ENCODE measurements around the gene EPN3. TPM values are rescaled to one million over a fixed set of nuclear protein-coding genes. Genes with fewer than 3 reads are reported as not detected.

The EPN3 gene
- polyA plus RNA-seq, 1 of the 3 experiments (the other 2 are of a cell fraction), result 0.05 TPM

- Histone ChIP-seq H3K27me3 (ENCODE audit: insufficient read depth) (peaks cover 16% of the 10 kb centered on the region), H3K27ac (ENCODE audit: low read depth in 2 of 2, low read length in 1 of 2) (peak overlapping the region in 1 of 2 experiments; percentile 20; a peak in 1 of 4 replicates), H3K79me2 (ENCODE audit: insufficient read depth) (no peaks in the 10 kb centered on the region), H2AFZ (ENCODE audit: low read depth) (no peak overlapping the region), H3K4me2 (no peak overlapping the region), H3K4me1 (ENCODE audit: control insufficient read depth in 1 of 2, insufficient read depth in 2 of 2, low read depth in 1 of 2, low read length in 1 of 2) (peaks cover 0 to 45% of the 10 kb centered on the region in 2 experiments; a peak in 1 of 4 replicates), H3K9me3 (no peaks in the 10 kb centered on the region), H3K9me2 (no peaks in the 10 kb centered on the region), H3K9ac (no peak overlapping the region), H4K20me1 (ENCODE audit: insufficient read depth) (no peaks in the 10 kb centered on the region), H3F3A (replicated peaks; ENCODE audit: insufficient read depth) (no peaks in the 10 kb centered on the region), H3K4me3 (ENCODE audit: low read depth in 2 of 2, low read length in 1 of 2) (no peak overlapping the region), H3K36me3 (replicated peaks in 1 of 2; ENCODE audit: control insufficient read depth in 1 of 2, insufficient read depth in 2 of 2, low read length in 1 of 2) (no peaks in the 10 kb centered on the region)
- ChIA-PET CTCF (interaction anchor here (1.3 to 12.9 kb wide), 7 partner anchors 11 to 40 kb away, joined by 4 to 163 read pairs (median 7); partner anchors contain the start of gene CACNA1G), POLR2A (no interaction called here)
- 84% methylated on average over 9 of the region's 9 CpGs for WGBS (ENCODE audit: low lambda C conversion rate)
- no peak for DNase-seq
- no peak for TF ChIP-seq GATA2 (CRISPR knock-in tag; IDR thresholded peaks at IDR 0.05)
- no peak for TF ChIP-seq USF2 (IDR thresholded peaks at IDR 0.05; ENCODE audit: borderline replicate concordance, low read depth, low read length)
These were observed 54.1 kb downstream of the EPN3 start for GRCh38 chr17:50586421-50587247.

- TF ChIP-seq CTCF (IDR thresholded peaks at IDR 0.05) (no peak), YY1 (IDR thresholded peaks at IDR 0.05; ENCODE audit: low read depth) (no peak), RFX5 (IDR thresholded peaks at IDR 0.05; ENCODE audit: low read length) (no peak), CHD2 (IDR thresholded peaks at IDR 0.05; ENCODE audit: low read length, partially characterized antibody) (no peak), FOSL2 (IDR thresholded peaks at IDR 0.05; ENCODE audit: borderline replicate concordance, low read depth) (no peak), RAD21 (IDR thresholded peaks at IDR 0.05; ENCODE audit: low read length) (no peak), JUND (IDR thresholded peaks at IDR 0.05) (no peak), SIN3A (IDR thresholded peaks at IDR 0.05; ENCODE audit: borderline replicate concordance, low read depth, low read length) (no peak), GATA2 (CRISPR knock-in tag; IDR thresholded peaks at IDR 0.05) (no peak), ELF1 (IDR thresholded peaks at IDR 0.05) (no peak), SMC3 (IDR thresholded peaks at IDR 0.05; ENCODE audit: low read depth, low read length) (no peak), USF2 (IDR thresholded peaks at IDR 0.05; ENCODE audit: borderline replicate concordance, low read depth, low read length) (no peak)
- Histone ChIP-seq H4K20me1 (ENCODE audit: insufficient read depth) (no peaks in the 10 kb centered on the region), H3K4me3 (ENCODE audit: low read depth in 2 of 2, low read length in 1 of 2) (no peak overlapping the region), H3K4me1 (ENCODE audit: control insufficient read depth in 1 of 2, insufficient read depth in 2 of 2, low read depth in 1 of 2, low read length in 1 of 2) (peaks cover 0 to 52% of the 10 kb centered on the region in 2 experiments; a peak in 1 of 4 replicates), H3K4me2 (no peak overlapping the region), H3K27ac (ENCODE audit: low read depth in 2 of 2, low read length in 1 of 2) (no peak overlapping the region), H3F3A (replicated peaks; ENCODE audit: insufficient read depth) (no peaks in the 10 kb centered on the region), H3K27me3 (ENCODE audit: insufficient read depth) (peaks cover 16% of the 10 kb centered on the region), H2AFZ (ENCODE audit: low read depth) (no peak overlapping the region), H3K9me2 (no peaks in the 10 kb centered on the region), H3K79me2 (ENCODE audit: insufficient read depth) (no peaks in the 10 kb centered on the region), H3K9me3 (no peaks in the 10 kb centered on the region), H3K9ac (no peak overlapping the region), H3K36me3 (replicated peaks in 1 of 2; ENCODE audit: control insufficient read depth in 1 of 2, insufficient read depth in 2 of 2, low read length in 1 of 2) (no peaks in the 10 kb centered on the region)
- DNase-seq, result no peak
- ChIA-PET CTCF (interaction anchor here (0.6 to 12.9 kb wide), 7 partner anchors 10 to 105 kb away, joined by 3 to 163 read pairs (median 3); no protein-coding TSS in a partner anchor), POLR2A (no interaction called here)
- 84% methylated on average over 9 of the region's 9 CpGs for WGBS (ENCODE audit: low lambda C conversion rate)
These were observed 55.0 kb downstream of the EPN3 start for GRCh38 chr17:50587571-50587970.
